Measurements from ENCODE around the gene ZMYND10. TPM values are rescaled to one million over a fixed set of nuclear protein-coding genes. Genes with fewer than 3 reads are reported as not detected.
A peak's percentile ranks its signal among the peaks of the same experiment; 100 is the strongest.

ZMYND10 gene
- total RNA-seq, 4 donors from 2014 or later: 0.30 to 1.7 (median 1.3) TPM; not detected in 1

GRCh38 chr3:50293079-50293801 is 52.3 kb downstream of the ZMYND10 start:
- TF ChIP-seq POLR2A (IDR thresholded peaks at IDR 0.05): no peak
- TF ChIP-seq EP300 (IDR thresholded peaks at IDR 0.05): no peak
- TF ChIP-seq CTCF (IDR thresholded peaks at IDR 0.05): no peak
- H3K9me3 ChIP-seq: no peaks in the 10 kb centered on the region
- 72 to 74% methylated on average over 10 of the region's 12 CpGs for WGBS, 2 donors
- no peak for DNase-seq (ENCODE audit: low spot score in 2 of 2)
- H3K36me3 ChIP-seq: peaks cover 0 to 39% (median 9%) of the 10 kb centered on the region in 3 donors
- H3K27me3 ChIP-seq: no peaks in the 10 kb centered on the region
- peak overlapping the region in 1 of 4 donors; percentile 31 for H3K4me3 ChIP-seq
- H3K27ac ChIP-seq: peak overlapping the region; percentile 58 to 93 (median 82)
- H3K4me1 ChIP-seq: peaks cover 0 to 38% (median 18%) of the 10 kb centered on the region in 4 donors

GRCh38 chr3:50292159-50293078 is 53.1 kb downstream of the ZMYND10 start, which contains the start of gene IFRD2:
TSS of gene IFRD2 (minus strand) at chr3:50292429. CDS start at chr3:50292274, 155 bp downstream.
- peak within 1 kb of the TSS; percentile 67 to 94 (median 85) for H3K4me3 ChIP-seq
- 0% methylated on average over 35 to 48 of the region's 67 CpGs for WGBS, 2 donors
- H3K27ac ChIP-seq: peak within 1 kb of the TSS; percentile 58 to 93 (median 84)
- H3K36me3 ChIP-seq: peaks cover 0 to 44% (median 15%) of the 10 kb centered on the region in 3 donors
- peak; percentile 91 to 94 for DNase-seq (ENCODE audit: low spot score in 2 of 2)
- TF ChIP-seq EP300 (IDR thresholded peaks at IDR 0.05) (peak; percentile 92 to 98), POLR2A (IDR thresholded peaks at IDR 0.05) (peak; percentile 70 to 75), CTCF (IDR thresholded peaks at IDR 0.05) (peak in 1 of 5 experiments; percentile 43)
- peaks cover 0 to 29% (median 14%) of the 10 kb centered on the region in 4 donors for H3K4me1 ChIP-seq
- no peaks in the 10 kb centered on the region for H3K27me3 ChIP-seq
- H3K9me3 ChIP-seq: no peaks in the 10 kb centered on the region

Other genes with a start within 250 kb of the ZMYND10 start
- 10 to 100 TPM; 14.4 to 58.5 (median 17.4) TPM for gene SEMA3F, start 190.4 kb downstream of the ZMYND10 start, total RNA-seq
- gene GNAT1, start 154.1 kb downstream of the ZMYND10 start, total RNA-seq: not detected
- 1 to 10 TPM in 2 of 4 donors, under 1 TPM in 2; 0.21 to 8.1 (median 1.5) TPM for gene SLC38A3, start 140.5 kb downstream of the ZMYND10 start, total RNA-seq
- gene GNAI2, start 109.5 kb downstream of the ZMYND10 start, total RNA-seq: 100 to 1,000 TPM; 201 to 265 (median 243) TPM
- gene SEMA3B, start 76.6 kb downstream of the ZMYND10 start, total RNA-seq: 100 to 1,000 TPM; 251 to 334 (median 261) TPM
- gene LSMEM2, start 66.6 kb downstream of the ZMYND10 start, total RNA-seq: 1 to 10 TPM; 2.0 to 3.1 (median 2.5) TPM
- gene IFRD2, start 53.3 kb downstream of the ZMYND10 start, total RNA-seq: 100 to 1,000 TPM in 1 of 4 donors, 10 to 100 TPM in 3; 42.0 to 129 (median 56.2) TPM
- gene HYAL3, start 46.3 kb downstream of the ZMYND10 start, total RNA-seq: 10 to 100 TPM in 1 of 4 donors, 1 to 10 TPM in 3; 1.2 to 17.9 (median 1.8) TPM
- 10 to 100 TPM; 12.6 to 24.3 (median 15.9) TPM for gene NAA80, start 46.3 kb downstream of the ZMYND10 start, total RNA-seq
- gene HYAL1, start 42.2 kb downstream of the ZMYND10 start, total RNA-seq: 10 to 100 TPM; 16.5 to 26.5 (median 20.8) TPM
- gene HYAL2, start 23.0 kb downstream of the ZMYND10 start, total RNA-seq: 100 to 1,000 TPM in 2 of 4 donors, 10 to 100 TPM in 2; 86.9 to 169 (median 129) TPM
- gene TUSC2, start 17.5 kb downstream of the ZMYND10 start, total RNA-seq: 10 to 100 TPM; 19.0 to 31.9 (median 20.8) TPM
- gene RASSF1, start 4.9 kb downstream of the ZMYND10 start, total RNA-seq: 10 to 100 TPM; 77.4 to 99.0 (median 82.6) TPM
- gene NPRL2, start 5.0 kb upstream of the ZMYND10 start, total RNA-seq: 10 to 100 TPM; 22.7 to 35.2 (median 27.2) TPM
- 10 to 100 TPM; 16.2 to 21.6 (median 19.2) TPM for gene CYB561D2, start 5.1 kb upstream of the ZMYND10 start, total RNA-seq
- gene TMEM115, start 13.8 kb upstream of the ZMYND10 start, total RNA-seq: 10 to 100 TPM; 56.7 to 72.4 (median 68.2) TPM
- gene CACNA2D2, start 157.9 kb upstream of the ZMYND10 start, total RNA-seq: 1 to 10 TPM in 2 of 4 donors, under 1 TPM in 2; 0.84 to 2.0 (median 1.2) TPM
- gene C3orf18, start 222.0 kb upstream of the ZMYND10 start, total RNA-seq: 10 to 100 TPM; 12.2 to 21.1 (median 19.1) TPM
- gene HEMK1, start 223.8 kb upstream of the ZMYND10 start, total RNA-seq: 10 to 100 TPM in 1 of 4 donors, 1 to 10 TPM in 3; 6.9 to 10.2 (median 8.8) TPM